Neural progenitor cell (in vitro differentiated cells): ENCODE data around the gene LHFPL2. TPM values are rescaled to one million over a fixed set of nuclear protein-coding genes. Genes with fewer than 3 reads are reported as not detected.
A peak's percentile ranks its signal among the peaks of the same experiment; 100 is the strongest.

Source experiments
- DNase-seq: peaks from one replicate; pipeline ENCODE4 v3.0.0-alpha.2; 2016; ENCODE audit warnings: low spot score
- H2AFZ ChIP-seq: fragments of 200-600 bp; sonication (generic); replicated peaks from 2 replicates; pipeline ENCODE4 v1.6.1; 2016; ENCODE audit warnings: antibody characterized with exemption
- H3F3A ChIP-seq: fragments of 200-600 bp; sonication (generic); 2 replicates; pipeline ENCODE4 v1.6.1; 2016; ENCODE audit warnings: antibody characterized with exemption, low read depth
- H3K27ac ChIP-seq: fragments of 200-600 bp; sonication (generic); 2 replicates; pipeline ENCODE4 v1.5.1; 2016; ENCODE audit warnings: mild to moderate bottlenecking
- H3K27me3 ChIP-seq: fragments of 200-600 bp; sonication (generic); 2 replicates; pipeline ENCODE4 v1.6.1; 2016; ENCODE audit warnings: mild to moderate bottlenecking, moderate library complexity
- H3K36me3 ChIP-seq: fragments of 200-600 bp; sonication (generic); 2 replicates; pipeline ENCODE4 v1.5.1; 2016
- H3K4me1 ChIP-seq: fragments of 200-600 bp; sonication (generic); 2 replicates; pipeline ENCODE4 v1.6.1; 2016; ENCODE audit warnings: mixed run types
- H3K4me2 ChIP-seq: fragments of 200-600 bp; sonication (generic); 2 replicates; pipeline ENCODE4 v1.6.1; 2016
- H3K4me3 ChIP-seq: fragments of 200-600 bp; sonication (generic); 2 replicates; pipeline ENCODE4 v1.5.1; 2016
- H3K79me2 ChIP-seq: fragments of 200-600 bp; sonication (generic); 2 replicates; pipeline ENCODE4 v1.6.1; 2016; ENCODE audit warnings: low read depth
- H3K9ac ChIP-seq: fragments of 200-600 bp; sonication (generic); 2 replicates; pipeline ENCODE4 v1.6.1; 2016
- H3K9me3 ChIP-seq: fragments of 200-600 bp; sonication (generic); 2 replicates; pipeline ENCODE4 v1.5.1; 2016; ENCODE audit warnings: low read depth
- H4K20me1 ChIP-seq: fragments of 200-600 bp; sonication (generic); 2 replicates; pipeline ENCODE4 v1.6.1; 2016; ENCODE audit warnings: low read depth
- H3K27ac Mint-ChIP-seq: 3 replicates; pipeline ENCODE4 v1.8.0; 2021; ENCODE audit warnings: mixed read lengths
- H3K27me3 Mint-ChIP-seq: 2 replicates; pipeline ENCODE4 v1.8.0; 2022; ENCODE audit warnings: low read depth, mild to moderate bottlenecking, inconsistent platforms, moderate library complexity, mixed read lengths; ENCODE audit not compliant: insufficient read depth
- H3K36me3 Mint-ChIP-seq: 3 replicates; pipeline ENCODE4 v1.8.0; 2021; ENCODE audit warnings: mixed read lengths
- H3K4me1 Mint-ChIP-seq: 3 replicates; pipeline ENCODE4 v1.8.0; 2021; ENCODE audit warnings: mixed read lengths
- H3K4me3 Mint-ChIP-seq: 3 replicates; pipeline ENCODE4 v1.8.0; 2021; ENCODE audit warnings: mild to moderate bottlenecking, moderate library complexity, mixed read lengths
- H3K9me3 Mint-ChIP-seq: 3 replicates; pipeline ENCODE4 v1.8.0; 2020; ENCODE audit warnings: mixed read lengths
- EZH2 ChIP-seq: fragments of 200-600 bp; sonication (generic); IDR thresholded peaks from 2 replicates; pipeline ENCODE4 v1.6.1; 2017; ENCODE audit warnings: antibody characterized with exemption, mild to moderate bottlenecking, moderate library complexity
- EZH2phosphoT487 ChIP-seq: fragments of 200-600 bp; sonication (generic); IDR thresholded peaks from 2 replicates; pipeline ENCODE4 v1.6.1; 2017; ENCODE audit warnings: antibody characterized with exemption
- total RNA-seq: library from RNA; depleted of rRNA; stranded (reverse); fragments of >200 nt; gene quantifications from 2 replicates; pipeline ENCODE4 v1.2.3, GENCODE V29; 2015; ENCODE audit warnings: low replicate concordance
- TF ChIP-seq, protein P1 (sequence below): fragments of 200-600 bp; sonication (generic); IDR thresholded peaks from 2 replicates; pipeline ENCODE4 v1.5.1; 2017; ENCODE audit warnings: antibody characterized with exemption, mild to moderate bottlenecking

The LHFPL2 gene
- total RNA-seq, 1 donor from 2014 or later, result 21.1 TPM

DNA sequence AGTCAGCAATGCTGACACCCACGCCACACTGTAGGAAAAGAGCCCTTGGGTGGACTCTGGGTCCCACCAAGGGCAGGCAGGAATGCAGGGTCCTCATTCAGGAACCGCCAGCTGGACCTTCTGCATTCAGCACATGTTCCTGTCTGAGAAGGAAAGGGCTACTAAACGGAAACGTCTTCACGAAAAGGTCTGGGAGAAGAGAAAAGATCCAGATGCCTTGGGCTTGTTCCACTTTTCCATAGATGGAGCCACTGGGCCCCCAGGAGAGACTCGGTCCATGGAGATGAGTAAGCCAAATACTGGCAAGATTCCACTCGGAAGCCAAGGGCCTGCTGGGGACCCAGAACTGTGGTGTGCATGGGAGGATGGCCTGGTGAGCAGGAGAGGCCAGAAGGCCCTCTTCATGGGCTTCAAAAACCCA is 38.4 kb downstream of the LHFPL2 start:
- TF ChIP-seq EZH2, result no peak
- no peak for TF ChIP-seq EZH2phosphoT487
- TF ChIP-seq, protein P1, sequence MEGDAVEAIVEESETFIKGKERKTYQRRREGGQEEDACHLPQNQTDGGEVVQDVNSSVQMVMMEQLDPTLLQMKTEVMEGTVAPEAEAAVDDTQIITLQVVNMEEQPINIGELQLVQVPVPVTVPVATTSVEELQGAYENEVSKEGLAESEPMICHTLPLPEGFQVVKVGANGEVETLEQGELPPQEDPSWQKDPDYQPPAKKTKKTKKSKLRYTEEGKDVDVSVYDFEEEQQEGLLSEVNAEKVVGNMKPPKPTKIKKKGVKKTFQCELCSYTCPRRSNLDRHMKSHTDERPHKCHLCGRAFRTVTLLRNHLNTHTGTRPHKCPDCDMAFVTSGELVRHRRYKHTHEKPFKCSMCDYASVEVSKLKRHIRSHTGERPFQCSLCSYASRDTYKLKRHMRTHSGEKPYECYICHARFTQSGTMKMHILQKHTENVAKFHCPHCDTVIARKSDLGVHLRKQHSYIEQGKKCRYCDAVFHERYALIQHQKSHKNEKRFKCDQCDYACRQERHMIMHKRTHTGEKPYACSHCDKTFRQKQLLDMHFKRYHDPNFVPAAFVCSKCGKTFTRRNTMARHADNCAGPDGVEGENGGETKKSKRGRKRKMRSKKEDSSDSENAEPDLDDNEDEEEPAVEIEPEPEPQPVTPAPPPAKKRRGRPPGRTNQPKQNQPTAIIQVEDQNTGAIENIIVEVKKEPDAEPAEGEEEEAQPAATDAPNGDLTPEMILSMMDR, result no peak
- Histone ChIP-seq H2AFZ (no peak overlapping the region), H3K36me3 (no peaks in the 10 kb centered on the region), H3K4me1 (peaks cover 19% of the 10 kb centered on the region), H3K27ac (no peak overlapping the region), H3K79me2 (no peaks in the 10 kb centered on the region), H3K4me2 (no peak overlapping the region), H3F3A (peaks cover 20% of the 10 kb centered on the region), H4K20me1 (peaks cover 39% of the 10 kb centered on the region), H3K4me3 (no peak overlapping the region), H3K9me3 (no peaks in the 10 kb centered on the region), H3K9ac (no peak overlapping the region), H3K27me3 (no peaks in the 10 kb centered on the region)
- peak overlapping the region; percentile 50 for H3K27ac Mint-ChIP-seq
- no peaks in the 10 kb centered on the region for H3K9me3 Mint-ChIP-seq
- H3K4me3 Mint-ChIP-seq, result no peak overlapping the region
- DNase-seq, result no peak
- peaks cover 3% of the 10 kb centered on the region for H3K27me3 Mint-ChIP-seq
- peaks cover 32% of the 10 kb centered on the region for H3K4me1 Mint-ChIP-seq
- peaks cover 11% of the 10 kb centered on the region for H3K36me3 Mint-ChIP-seq

DNA sequence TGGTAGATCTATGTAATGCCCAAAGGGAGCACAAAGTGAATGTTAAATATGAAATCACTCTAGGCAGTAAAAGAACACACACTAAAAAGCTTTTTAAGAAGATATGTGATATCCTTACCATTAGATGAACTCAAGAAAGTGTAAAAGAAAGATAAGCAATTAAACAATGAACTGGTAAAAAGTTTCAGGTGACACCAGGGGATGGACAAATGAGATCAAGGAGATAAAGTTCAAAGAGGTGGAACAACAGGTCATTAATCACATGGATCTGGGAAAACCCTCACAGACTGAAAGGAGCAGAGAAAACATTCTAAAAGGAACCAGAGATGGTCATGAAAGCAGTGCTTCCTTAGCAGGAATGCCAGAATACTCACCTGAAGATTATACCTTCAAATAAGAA is 40.7 kb downstream of the LHFPL2 start:
- H3K9ac ChIP-seq, result no peak overlapping the region
- peaks cover 36% of the 10 kb centered on the region for H3K4me1 Mint-ChIP-seq
- H3K27ac Mint-ChIP-seq, result no peak overlapping the region
- no peaks in the 10 kb centered on the region for H3K36me3 ChIP-seq
- no peaks in the 10 kb centered on the region for H3K79me2 ChIP-seq
- H3K9me3 Mint-ChIP-seq, result no peaks in the 10 kb centered on the region
- H3K4me2 ChIP-seq, result no peak overlapping the region
- H3K9me3 ChIP-seq, result no peaks in the 10 kb centered on the region
- TF ChIP-seq, protein P1, result no peak
- no peak for TF ChIP-seq EZH2
- no peak for TF ChIP-seq EZH2phosphoT487
- no peak overlapping the region for H3K27ac ChIP-seq
- DNase-seq, result no peak
- peaks cover 20% of the 10 kb centered on the region for H3F3A ChIP-seq
- no peak overlapping the region for H2AFZ ChIP-seq
- H3K27me3 Mint-ChIP-seq, result peaks cover 3% of the 10 kb centered on the region
- peaks cover 19% of the 10 kb centered on the region for H3K4me1 ChIP-seq
- H3K27me3 ChIP-seq, result no peaks in the 10 kb centered on the region
- peaks cover 15% of the 10 kb centered on the region for H3K36me3 Mint-ChIP-seq
- no peak overlapping the region for H3K4me3 Mint-ChIP-seq
- peaks cover 32% of the 10 kb centered on the region for H4K20me1 ChIP-seq
- no peak overlapping the region for H3K4me3 ChIP-seq

- Histone ChIP-seq H3K4me3 (no peak overlapping the region), H4K20me1 (peaks cover 16% of the 10 kb centered on the region), H3K27ac (no peak overlapping the region), H3F3A (peaks cover 6% of the 10 kb centered on the region), H3K79me2 (no peaks in the 10 kb centered on the region), H3K4me2 (no peak overlapping the region), H2AFZ (no peak overlapping the region), H3K27me3 (no peaks in the 10 kb centered on the region), H3K4me1 (peaks cover 9% of the 10 kb centered on the region), H3K9ac (no peak overlapping the region), H3K36me3 (no peaks in the 10 kb centered on the region), H3K9me3 (no peaks in the 10 kb centered on the region)
- Mint-ChIP-seq H3K4me3 (no peak overlapping the region), H3K27me3 (no peaks in the 10 kb centered on the region), H3K9me3 (no peaks in the 10 kb centered on the region), H3K36me3 (peaks cover 15% of the 10 kb centered on the region), H3K4me1 (peaks cover 26% of the 10 kb centered on the region), H3K27ac (no peak overlapping the region)
- TF ChIP-seq EZH2, result no peak
- TF ChIP-seq EZH2phosphoT487, result no peak
- TF ChIP-seq, protein P1, result no peak
- DNase-seq, result no peak
These were observed 42.3 kb downstream of the LHFPL2 start for GRCh38 chr5:78606241-78606640.
